ENCODE results near the gene RIN2. TPM values are rescaled to one million over a fixed set of nuclear protein-coding genes. Genes with fewer than 3 reads are reported as not detected.
"Not testable (repeated sequence)": the region's sequence is repeated elsewhere in the genome, so short reads cannot be mapped to it uniquely, and the experiment has no call there.

Gene RIN2
- total and polyA plus RNA-seq, 2 experiments from 2014 or later: 18.4 to 42.4 TPM

DNA sequence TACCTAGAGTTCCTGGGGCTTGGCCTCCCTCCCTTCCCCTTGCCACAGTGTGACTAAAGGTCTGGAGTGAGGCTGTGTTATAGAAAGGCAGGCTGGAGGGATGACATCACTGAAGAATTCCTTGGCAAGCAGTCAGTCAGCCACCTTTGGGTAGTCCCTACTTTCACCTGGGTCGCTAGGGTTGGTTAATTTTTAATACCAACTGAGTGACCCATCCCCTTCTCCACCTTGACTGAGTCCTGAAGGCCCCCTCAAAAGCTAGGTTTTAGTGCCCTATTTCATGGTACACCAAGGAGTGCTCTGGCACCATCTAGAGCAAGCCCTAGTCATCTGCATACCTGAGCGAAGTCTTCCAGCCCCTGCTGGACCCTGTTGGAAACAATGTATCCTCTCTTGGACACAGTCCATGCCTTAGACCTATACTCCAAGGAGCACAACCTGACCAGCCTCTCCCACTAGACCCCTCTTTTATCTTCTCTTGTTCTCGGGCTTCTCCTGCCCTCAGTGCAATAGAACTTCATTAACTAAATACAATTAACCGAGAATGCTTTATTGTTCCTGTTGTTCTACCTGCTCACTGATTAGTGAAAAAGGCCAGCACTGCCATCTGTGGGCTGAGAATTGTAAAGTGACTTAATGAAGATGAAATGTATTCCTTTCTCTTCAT is 44.6 kb downstream of the RIN2 start:
- Histone ChIP-seq H3K27me3 (no peaks in the 10 kb centered on the region), H3K9me3 (ENCODE audit: low read depth) (no peaks in the 10 kb centered on the region), H3K27ac (peak overlapping the region; percentile 1), H3K4me3 (no peak overlapping the region), H3K36me3 (peaks cover 6% of the 10 kb centered on the region), H3K4me1 (ENCODE audit: low read depth) (peaks cover 23% of the 10 kb centered on the region)
- TF ChIP-seq, protein P1, sequence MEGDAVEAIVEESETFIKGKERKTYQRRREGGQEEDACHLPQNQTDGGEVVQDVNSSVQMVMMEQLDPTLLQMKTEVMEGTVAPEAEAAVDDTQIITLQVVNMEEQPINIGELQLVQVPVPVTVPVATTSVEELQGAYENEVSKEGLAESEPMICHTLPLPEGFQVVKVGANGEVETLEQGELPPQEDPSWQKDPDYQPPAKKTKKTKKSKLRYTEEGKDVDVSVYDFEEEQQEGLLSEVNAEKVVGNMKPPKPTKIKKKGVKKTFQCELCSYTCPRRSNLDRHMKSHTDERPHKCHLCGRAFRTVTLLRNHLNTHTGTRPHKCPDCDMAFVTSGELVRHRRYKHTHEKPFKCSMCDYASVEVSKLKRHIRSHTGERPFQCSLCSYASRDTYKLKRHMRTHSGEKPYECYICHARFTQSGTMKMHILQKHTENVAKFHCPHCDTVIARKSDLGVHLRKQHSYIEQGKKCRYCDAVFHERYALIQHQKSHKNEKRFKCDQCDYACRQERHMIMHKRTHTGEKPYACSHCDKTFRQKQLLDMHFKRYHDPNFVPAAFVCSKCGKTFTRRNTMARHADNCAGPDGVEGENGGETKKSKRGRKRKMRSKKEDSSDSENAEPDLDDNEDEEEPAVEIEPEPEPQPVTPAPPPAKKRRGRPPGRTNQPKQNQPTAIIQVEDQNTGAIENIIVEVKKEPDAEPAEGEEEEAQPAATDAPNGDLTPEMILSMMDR (IDR thresholded peaks at IDR 0.05; ENCODE audit: low read depth, low read length): peak; percentile 19
- peak in 1 of 2 donors; percentile 39 for DNase-seq (ENCODE audit: low read depth in 1 of 2, low spot score in 1 of 2)

DNA sequence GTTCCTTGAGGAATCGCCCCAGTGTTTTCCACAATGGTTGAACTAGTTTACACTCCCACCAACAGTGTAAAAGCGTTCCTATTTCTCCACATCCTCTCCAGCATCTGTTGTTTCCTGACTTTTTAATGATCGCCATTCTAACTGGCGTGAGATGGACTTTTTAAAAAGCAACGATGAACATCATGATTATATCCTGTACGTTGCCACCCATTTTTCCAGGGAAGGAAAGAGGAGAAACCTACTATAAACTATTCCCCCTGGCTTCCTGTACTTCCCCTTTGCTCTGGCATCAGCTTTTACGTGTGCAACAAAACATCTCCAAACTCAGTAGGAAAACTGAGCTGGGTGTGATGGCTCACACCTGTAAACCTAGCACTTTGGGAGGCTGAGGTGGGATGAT is 48.2 kb downstream of the RIN2 start:
- not testable (repeated sequence) for H3K27ac ChIP-seq; H3K36me3 ChIP-seq; DNase-seq (ENCODE audit: low read depth in 1 of 2, low spot score in 1 of 2); H3K4me3 ChIP-seq; H3K27me3 ChIP-seq; H3K9me3 ChIP-seq (ENCODE audit: low read depth)
- peaks cover 13% of the 10 kb centered on the region for H3K4me1 ChIP-seq (ENCODE audit: low read depth)

GRCh38 chr20:19806806-19807190 is 48.7 kb downstream of the RIN2 start:
- Histone ChIP-seq H3K27me3 (no peaks in the 10 kb centered on the region), H3K9me3 (ENCODE audit: low read depth) (no peaks in the 10 kb centered on the region), H3K36me3 (peaks cover 3% of the 10 kb centered on the region), H3K4me3 (no peak overlapping the region), H3K4me1 (ENCODE audit: low read depth) (peaks cover 13% of the 10 kb centered on the region), H3K27ac (no peak overlapping the region)
- TF ChIP-seq, protein P1 (IDR thresholded peaks at IDR 0.05; ENCODE audit: low read depth, low read length): no peak
- no peak for DNase-seq (ENCODE audit: low read depth in 1 of 2, low spot score in 1 of 2)

DNA sequence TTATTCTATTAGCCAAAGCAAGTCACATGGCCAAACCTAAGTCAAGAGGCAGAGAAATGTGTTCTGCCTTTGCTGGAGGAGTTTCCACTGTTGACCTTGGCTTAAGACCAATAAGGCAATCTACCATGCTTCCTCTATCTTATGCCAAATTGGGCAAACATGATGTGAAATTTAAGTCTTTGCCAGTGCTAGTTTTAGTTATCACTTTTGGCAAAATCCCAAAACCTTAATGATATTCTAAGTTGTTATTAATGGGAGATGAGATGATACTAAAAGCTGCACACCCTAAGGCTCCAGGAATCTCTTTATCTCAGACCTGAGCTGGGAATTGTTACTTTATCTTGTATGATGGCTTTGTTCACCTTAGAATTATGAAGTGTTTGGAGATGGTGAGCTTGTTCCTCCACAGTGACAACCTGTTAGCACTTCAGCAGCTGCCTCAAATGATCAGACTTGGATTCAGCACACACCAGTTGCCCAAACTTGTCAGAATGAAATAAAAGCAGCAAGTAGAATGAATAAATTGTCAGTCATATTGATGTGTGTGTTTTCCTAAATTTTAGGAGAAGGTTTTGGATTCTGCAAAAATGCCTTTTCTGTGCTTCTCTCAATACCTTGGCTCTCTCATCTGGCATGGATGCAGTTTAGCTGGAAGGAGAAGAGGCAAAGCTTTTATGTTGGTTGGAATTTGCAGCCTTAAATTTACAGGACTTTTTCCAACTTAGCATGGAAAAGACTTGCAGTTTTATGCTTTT is 49.3 kb downstream of the RIN2 start:
- Histone ChIP-seq H3K9me3 (ENCODE audit: low read depth) (no peaks in the 10 kb centered on the region), H3K27ac (no peak overlapping the region), H3K4me1 (ENCODE audit: low read depth) (peaks cover 13% of the 10 kb centered on the region), H3K36me3 (no peaks in the 10 kb centered on the region), H3K27me3 (no peaks in the 10 kb centered on the region), H3K4me3 (no peak overlapping the region)
- TF ChIP-seq, protein P1 (IDR thresholded peaks at IDR 0.05; ENCODE audit: low read depth, low read length): no peak
- DNase-seq (ENCODE audit: low read depth in 1 of 2, low spot score in 1 of 2): peak in 1 of 2 donors; percentile 62
